ENCODE data around the gene INSYN2B.

- TF ChIP-seq CTCF (conservative IDR thresholded peaks at IDR 0.05; ENCODE audit: low read depth, low read length), result no peak
- TF ChIP-seq FOS (IDR thresholded peaks at IDR 0.05; ENCODE audit: low read depth, low read length), result no peak
- no peak for TF ChIP-seq CEBPB (IDR thresholded peaks at IDR 0.05; ENCODE audit: low read depth, low read length)
- TF ChIP-seq USF2 (IDR thresholded peaks at IDR 0.05; ENCODE audit: low read depth, low read length), result no peak
- no peak for TF ChIP-seq POLR2A (IDR thresholded peaks at IDR 0.05; ENCODE audit: low read depth, low read length)
- no peak for TF ChIP-seq MAFK (IDR thresholded peaks at IDR 0.05; ENCODE audit: low read depth, low read length)
- TF ChIP-seq ELK1 (IDR thresholded peaks at IDR 0.05; ENCODE audit: borderline replicate concordance, low read depth, low read length), result no peak
- no peak for TF ChIP-seq BHLHE40 (IDR thresholded peaks at IDR 0.05; ENCODE audit: low read depth, low read length)
- no peak for TF ChIP-seq RAD21 (IDR thresholded peaks at IDR 0.05; ENCODE audit: low read length)
- TF ChIP-seq NFE2L2 (IDR thresholded peaks at IDR 0.05; ENCODE audit: low read depth, low read length), result no peak
- no peak for TF ChIP-seq RFX5 (IDR thresholded peaks at IDR 0.05; ENCODE audit: low read depth, low read length)
Observed at GRCh38 chr5:169869066-169869465, 111.2 kb downstream of the INSYN2B start.
